ENCODE measurements around the gene ANTXR1. TPM values are rescaled to one million over a fixed set of nuclear protein-coding genes. Genes with fewer than 3 reads are reported as not detected.

Gene ANTXR1
- total RNA-seq, 1 experiment from 2014 or later = 37.3 TPM

DNA sequence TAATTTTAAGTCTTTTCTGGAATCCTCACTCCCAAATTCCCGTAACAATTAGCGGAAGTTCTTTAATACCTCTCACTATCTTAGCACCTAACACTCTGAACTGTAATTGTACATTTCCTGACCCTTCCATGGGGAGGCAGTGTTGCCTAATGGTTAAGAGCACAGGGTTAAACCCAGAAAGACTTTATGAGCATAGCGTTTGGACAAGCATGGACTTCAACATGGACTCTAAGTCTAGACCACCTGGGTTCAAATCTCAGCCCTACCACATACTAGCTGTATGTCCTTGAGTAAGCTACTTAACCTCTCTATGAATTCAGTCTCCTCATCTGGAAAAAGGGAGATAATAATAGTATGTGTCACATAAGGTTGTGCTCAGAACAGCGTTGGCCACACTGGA, 13.0 kb downstream of the ANTXR1 start:
- H3K9me3 ChIP-seq (ENCODE audit: control insufficient read depth, low read depth, low read length) = no peaks in the 10 kb centered on the region
- Mint-ChIP-seq H3K9me3 (no peaks in the 10 kb centered on the region), H3K4me3 (no peak overlapping the region), H3K36me3 (ENCODE audit: insufficient read depth in 1 of 3, low read depth in 3 of 3) (no peaks in the 10 kb centered on the region), H3K27me3 (ENCODE audit: low read depth) (no peaks in the 10 kb centered on the region), H3K27ac (no peak overlapping the region), H3K4me1 (peaks cover 3 to 7% of the 10 kb centered on the region in 2 experiments; a peak in 3 of 4 replicates)
- H2BK20ac ChIP-seq (ENCODE audit: low read depth, low read length, poor library complexity, severe bottlenecking) = no peak overlapping the region
- H4K8ac ChIP-seq (replicated peaks; ENCODE audit: insufficient read length, low read depth, low read length) = no peak overlapping the region
- WGBS (ENCODE audit: extremely low coverage, insufficient read length, low lambda C conversion rate) = no CpG with 5 or more reads among the region's 4 CpGs
- H2BK15ac ChIP-seq (ENCODE audit: low read depth, low read length) = no peak overlapping the region
- no peak overlapping the region for H3K4ac ChIP-seq (ENCODE audit: low read depth, low read length)
- DNase-seq = peak; percentile 43
- no peak overlapping the region for H2AK5ac ChIP-seq (ENCODE audit: insufficient read length, low read length)
- H3K18ac ChIP-seq (ENCODE audit: insufficient read length, low read depth, low read length) = no peak overlapping the region
- H2AFZ ChIP-seq (ENCODE audit: low read length) = no peak overlapping the region
- H3K4me2 ChIP-seq (ENCODE audit: insufficient read depth, insufficient read length, low read length) = no peak overlapping the region
- no peak overlapping the region for H3K56ac ChIP-seq (ENCODE audit: insufficient read length, low read depth, low read length)
- peaks cover 3% of the 10 kb centered on the region for H3K79me1 ChIP-seq (ENCODE audit: insufficient read depth, low read depth, low read length, poor library complexity, severe bottlenecking)
- TF ChIP-seq, protein P1, sequence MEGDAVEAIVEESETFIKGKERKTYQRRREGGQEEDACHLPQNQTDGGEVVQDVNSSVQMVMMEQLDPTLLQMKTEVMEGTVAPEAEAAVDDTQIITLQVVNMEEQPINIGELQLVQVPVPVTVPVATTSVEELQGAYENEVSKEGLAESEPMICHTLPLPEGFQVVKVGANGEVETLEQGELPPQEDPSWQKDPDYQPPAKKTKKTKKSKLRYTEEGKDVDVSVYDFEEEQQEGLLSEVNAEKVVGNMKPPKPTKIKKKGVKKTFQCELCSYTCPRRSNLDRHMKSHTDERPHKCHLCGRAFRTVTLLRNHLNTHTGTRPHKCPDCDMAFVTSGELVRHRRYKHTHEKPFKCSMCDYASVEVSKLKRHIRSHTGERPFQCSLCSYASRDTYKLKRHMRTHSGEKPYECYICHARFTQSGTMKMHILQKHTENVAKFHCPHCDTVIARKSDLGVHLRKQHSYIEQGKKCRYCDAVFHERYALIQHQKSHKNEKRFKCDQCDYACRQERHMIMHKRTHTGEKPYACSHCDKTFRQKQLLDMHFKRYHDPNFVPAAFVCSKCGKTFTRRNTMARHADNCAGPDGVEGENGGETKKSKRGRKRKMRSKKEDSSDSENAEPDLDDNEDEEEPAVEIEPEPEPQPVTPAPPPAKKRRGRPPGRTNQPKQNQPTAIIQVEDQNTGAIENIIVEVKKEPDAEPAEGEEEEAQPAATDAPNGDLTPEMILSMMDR (conservative IDR thresholded peaks at IDR 0.05) = peak; percentile 77
- no peak overlapping the region for H3K9ac ChIP-seq (ENCODE audit: extremely low read depth, insufficient read length, low read length)
- H3T11ph ChIP-seq (ENCODE audit: low read length) = no peak overlapping the region
- no peaks in the 10 kb centered on the region for H4K20me1 ChIP-seq (ENCODE audit: control insufficient read depth, insufficient read depth, insufficient read length)
- H4K91ac ChIP-seq (ENCODE audit: insufficient read length, low read depth, low read length) = no peak overlapping the region
- H3K27me3 ChIP-seq (ENCODE audit: insufficient read depth, low read length) = no peaks in the 10 kb centered on the region
- H4K5ac ChIP-seq (ENCODE audit: insufficient read length, low read depth, low read length) = no peak overlapping the region
- no peak overlapping the region for H2BK120ac ChIP-seq (ENCODE audit: low read depth, low read length, poor library complexity, severe bottlenecking)
- H2BK12ac ChIP-seq (ENCODE audit: insufficient read length, low read depth, low read length) = no peak overlapping the region
- no peak overlapping the region for H2BK5ac ChIP-seq (ENCODE audit: insufficient read length, low read length)
- H3K23me2 ChIP-seq (ENCODE audit: insufficient read length, low read depth, low read length, poor library complexity, severe bottlenecking) = no peaks in the 10 kb centered on the region
- no peaks in the 10 kb centered on the region for H3K4me1 ChIP-seq (ENCODE audit: insufficient read depth, low read length)
- peaks cover 2% of the 10 kb centered on the region; the same call in 1 of the 2 replicates for H3K79me2 ChIP-seq (ENCODE audit: insufficient read depth, low read length)
- no peak overlapping the region for H3K23ac ChIP-seq (ENCODE audit: insufficient read length, low read depth, low read length)
- no peak overlapping the region for H3K27ac ChIP-seq (ENCODE audit: insufficient read length, low read depth, low read length)
- H3K14ac ChIP-seq (ENCODE audit: insufficient read depth, low read length) = no peak overlapping the region
